A549 treated with ZK216348 at 1 μM for 4 hours (cell line): ENCODE results near the gene ZDHHC13. TPM values are rescaled to one million over a fixed set of nuclear protein-coding genes. Genes with fewer than 3 reads are reported as not detected.

Source experiments
- total RNA-seq: library from RNA; stranded (reverse); fragments of 200-300 nt; extraction: Qiagen RNA extraction; gene quantifications from 5 replicates; pipeline ENCODE4 v1.2.3, GENCODE V29; 2022; ENCODE audit warnings: low read depth

The ZDHHC13 gene, protein sequence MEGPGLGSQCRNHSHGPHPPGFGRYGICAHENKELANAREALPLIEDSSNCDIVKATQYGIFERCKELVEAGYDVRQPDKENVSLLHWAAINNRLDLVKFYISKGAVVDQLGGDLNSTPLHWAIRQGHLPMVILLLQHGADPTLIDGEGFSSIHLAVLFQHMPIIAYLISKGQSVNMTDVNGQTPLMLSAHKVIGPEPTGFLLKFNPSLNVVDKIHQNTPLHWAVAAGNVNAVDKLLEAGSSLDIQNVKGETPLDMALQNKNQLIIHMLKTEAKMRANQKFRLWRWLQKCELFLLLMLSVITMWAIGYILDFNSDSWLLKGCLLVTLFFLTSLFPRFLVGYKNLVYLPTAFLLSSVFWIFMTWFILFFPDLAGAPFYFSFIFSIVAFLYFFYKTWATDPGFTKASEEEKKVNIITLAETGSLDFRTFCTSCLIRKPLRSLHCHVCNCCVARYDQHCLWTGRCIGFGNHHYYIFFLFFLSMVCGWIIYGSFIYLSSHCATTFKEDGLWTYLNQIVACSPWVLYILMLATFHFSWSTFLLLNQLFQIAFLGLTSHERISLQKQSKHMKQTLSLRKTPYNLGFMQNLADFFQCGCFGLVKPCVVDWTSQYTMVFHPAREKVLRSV
- 13.4 to 19.5 TPM (median 16.8 TPM) in 5 replicates for total RNA-seq

GRCh38 chr11:19116971-19117759 lies at the start of gene ZDHHC13:
Gene ZDHHC13 (plus strand): TSS chr11:19117168. CDS start chr11:19117250, 82 bp downstream.

GRCh38 chr11:19201737-19202605 lies 85.0 kb downstream of the ZDHHC13 start, which contains the start of gene CSRP3:
Gene CSRP3 (minus strand): TSS chr11:19201983. CDS start chr11:19192448, 9,535 bp downstream.

Other genes starting within 250 kb of the ZDHHC13 start
- gene MRGPRX1, start 177.8 kb upstream of the ZDHHC13 start, total RNA-seq: not detected in 5 replicates
- not detected in 5 replicates for gene MRGPRX2, start 56.5 kb upstream of the ZDHHC13 start, total RNA-seq
- gene CSRP3, start 84.8 kb downstream of the ZDHHC13 start, total RNA-seq: not detected in 5 replicates
- 5.9 to 7.3 TPM (median 6.1 TPM) in 5 replicates for gene E2F8, start 123.8 kb downstream of the ZDHHC13 start, total RNA-seq